ENCODE results near the gene CHKA. TPM values are rescaled to one million over a fixed set of nuclear protein-coding genes. Genes with fewer than 3 reads are reported as not detected.

CHKA gene
- total RNA-seq, 4 donors from 2014 or later = 7.8 to 21.4 (median 15.3) TPM

GRCh38 chr11:68052137-68052873 is 68.9 kb downstream of the CHKA start:
- Histone ChIP-seq H3K4me1 (no peaks in the 10 kb centered on the region), H3K9me3 (no peaks in the 10 kb centered on the region), H3K36me3 (peaks cover 53% of the 10 kb centered on the region), H3K27ac (no peak overlapping the region), H3K4me3 (no peak overlapping the region), H3K27me3 (no peaks in the 10 kb centered on the region)
- TF ChIP-seq EP300 (IDR thresholded peaks at IDR 0.05) (no peak), POLR2A (IDR thresholded peaks at IDR 0.05) (no peak), POLR2AphosphoS5 (IDR thresholded peaks at IDR 0.05) (no peak)
- TF ChIP-seq, protein P1, sequence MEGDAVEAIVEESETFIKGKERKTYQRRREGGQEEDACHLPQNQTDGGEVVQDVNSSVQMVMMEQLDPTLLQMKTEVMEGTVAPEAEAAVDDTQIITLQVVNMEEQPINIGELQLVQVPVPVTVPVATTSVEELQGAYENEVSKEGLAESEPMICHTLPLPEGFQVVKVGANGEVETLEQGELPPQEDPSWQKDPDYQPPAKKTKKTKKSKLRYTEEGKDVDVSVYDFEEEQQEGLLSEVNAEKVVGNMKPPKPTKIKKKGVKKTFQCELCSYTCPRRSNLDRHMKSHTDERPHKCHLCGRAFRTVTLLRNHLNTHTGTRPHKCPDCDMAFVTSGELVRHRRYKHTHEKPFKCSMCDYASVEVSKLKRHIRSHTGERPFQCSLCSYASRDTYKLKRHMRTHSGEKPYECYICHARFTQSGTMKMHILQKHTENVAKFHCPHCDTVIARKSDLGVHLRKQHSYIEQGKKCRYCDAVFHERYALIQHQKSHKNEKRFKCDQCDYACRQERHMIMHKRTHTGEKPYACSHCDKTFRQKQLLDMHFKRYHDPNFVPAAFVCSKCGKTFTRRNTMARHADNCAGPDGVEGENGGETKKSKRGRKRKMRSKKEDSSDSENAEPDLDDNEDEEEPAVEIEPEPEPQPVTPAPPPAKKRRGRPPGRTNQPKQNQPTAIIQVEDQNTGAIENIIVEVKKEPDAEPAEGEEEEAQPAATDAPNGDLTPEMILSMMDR (IDR thresholded peaks at IDR 0.05) = no peak
- 82% methylated on average over 15 of the region's 15 CpGs for WGBS
- no peak for DNase-seq (ENCODE audit: low spot score in 2 of 2)

- 81% methylated on average over 10 of the region's 14 CpGs for WGBS
- peak in 1 of 2 donors; percentile 58 for DNase-seq (ENCODE audit: low spot score in 2 of 2)
- TF ChIP-seq POLR2AphosphoS5 (IDR thresholded peaks at IDR 0.05) (no peak), POLR2A (IDR thresholded peaks at IDR 0.05) (no peak), EP300 (IDR thresholded peaks at IDR 0.05) (no peak)
- TF ChIP-seq, protein P1 (IDR thresholded peaks at IDR 0.05) = no peak
These were observed 69.7 kb downstream of the CHKA start for GRCh38 chr11:68051191-68052136.

GRCh38 chr11:68050371-68050841 is 70.8 kb downstream of the CHKA start:
- no peak overlapping the region for H3K27ac ChIP-seq
- no peaks in the 10 kb centered on the region for H3K4me1 ChIP-seq
- DNase-seq (ENCODE audit: low spot score in 2 of 2) = peak in 1 of 2 donors; percentile 60
- no peaks in the 10 kb centered on the region for H3K27me3 ChIP-seq
- H3K36me3 ChIP-seq = peaks cover 62% of the 10 kb centered on the region
- H3K9me3 ChIP-seq = no peaks in the 10 kb centered on the region
- 100% methylated on average over 3 of the region's 18 CpGs for WGBS
- H3K4me3 ChIP-seq = no peak overlapping the region
- TF ChIP-seq EP300 (IDR thresholded peaks at IDR 0.05) (no peak), POLR2AphosphoS5 (IDR thresholded peaks at IDR 0.05) (no peak), POLR2A (IDR thresholded peaks at IDR 0.05) (no peak)
- TF ChIP-seq, protein P1 (IDR thresholded peaks at IDR 0.05) = no peak

More at GRCh38 chr11:68051191-68052136, 69.7 kb downstream of the CHKA start:
- Histone ChIP-seq H3K9me3 (no peaks in the 10 kb centered on the region), H3K4me3 (no peak overlapping the region), H3K27me3 (no peaks in the 10 kb centered on the region), H3K27ac (no peak overlapping the region), H3K4me1 (no peaks in the 10 kb centered on the region), H3K36me3 (peaks cover 53% of the 10 kb centered on the region)

GRCh38 chr11:68049509-68050370 is 71.4 kb downstream of the CHKA start:
- 100% methylated on average over 11 of the region's 40 CpGs for WGBS
- Histone ChIP-seq H3K9me3 (no peaks in the 10 kb centered on the region), H3K4me1 (no peaks in the 10 kb centered on the region), H3K27ac (no peak overlapping the region), H3K4me3 (no peak overlapping the region), H3K27me3 (no peaks in the 10 kb centered on the region), H3K36me3 (peaks cover 69% of the 10 kb centered on the region)
- no peak for TF ChIP-seq EP300 (IDR thresholded peaks at IDR 0.05)
- TF ChIP-seq POLR2A (IDR thresholded peaks at IDR 0.05) = no peak
- TF ChIP-seq, protein P1 (IDR thresholded peaks at IDR 0.05) = no peak
- TF ChIP-seq POLR2AphosphoS5 (IDR thresholded peaks at IDR 0.05) = no peak
- peak in 1 of 2 donors; percentile 63 for DNase-seq (ENCODE audit: low spot score in 2 of 2)

Data from suprapubic skin (tissue), 4 donors.